Mammary epithelial cell (primary cell): ENCODE results near the gene TRPM1.

ENCODE experiments used
- EZH2 ChIP-seq: IDR thresholded peaks from 2 replicates; pipeline ENCODE4 v1.6.1; 2012; ENCODE audit warnings: low read length, inconsistent platforms, borderline replicate concordance
- TF ChIP-seq, protein P1 (sequence below), 2 donors: IDR thresholded peaks in 1 of 2; conservative IDR thresholded peaks in 1 of 2; 2 replicates each; pipeline ENCODE4 v1.5.1; 2011 to 2012; ENCODE audit warnings: inconsistent platforms in 2 of 2, low read length in 2 of 2, mild to moderate bottlenecking in 2 of 2, control low read depth in 1 of 2, low read depth in 1 of 2; ENCODE audit not compliant: insufficient read depth in 1 of 2; ENCODE audit errors: extremely low read depth in 1 of 2

DNA sequence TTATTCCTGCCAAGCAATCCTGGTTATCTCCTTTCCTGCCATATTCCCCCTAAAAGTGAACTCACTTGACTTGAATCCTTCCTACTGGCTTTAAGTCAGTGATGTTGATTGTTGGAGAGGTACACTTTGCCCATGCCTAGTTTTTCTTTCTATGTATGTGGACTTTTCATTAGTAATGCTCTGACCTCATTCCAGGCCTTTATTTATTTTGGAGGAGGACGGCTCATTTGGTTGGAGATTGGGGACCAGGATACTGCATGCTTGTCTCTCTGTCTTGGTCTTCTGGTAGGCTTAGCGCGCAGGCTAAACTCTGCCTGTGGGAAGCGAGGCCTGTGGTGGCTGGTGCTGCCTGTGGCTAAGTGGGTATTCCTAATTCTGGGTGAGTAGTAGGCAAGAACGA, 81.0 kb downstream of the TRPM1 start:
- TF ChIP-seq, protein P1, sequence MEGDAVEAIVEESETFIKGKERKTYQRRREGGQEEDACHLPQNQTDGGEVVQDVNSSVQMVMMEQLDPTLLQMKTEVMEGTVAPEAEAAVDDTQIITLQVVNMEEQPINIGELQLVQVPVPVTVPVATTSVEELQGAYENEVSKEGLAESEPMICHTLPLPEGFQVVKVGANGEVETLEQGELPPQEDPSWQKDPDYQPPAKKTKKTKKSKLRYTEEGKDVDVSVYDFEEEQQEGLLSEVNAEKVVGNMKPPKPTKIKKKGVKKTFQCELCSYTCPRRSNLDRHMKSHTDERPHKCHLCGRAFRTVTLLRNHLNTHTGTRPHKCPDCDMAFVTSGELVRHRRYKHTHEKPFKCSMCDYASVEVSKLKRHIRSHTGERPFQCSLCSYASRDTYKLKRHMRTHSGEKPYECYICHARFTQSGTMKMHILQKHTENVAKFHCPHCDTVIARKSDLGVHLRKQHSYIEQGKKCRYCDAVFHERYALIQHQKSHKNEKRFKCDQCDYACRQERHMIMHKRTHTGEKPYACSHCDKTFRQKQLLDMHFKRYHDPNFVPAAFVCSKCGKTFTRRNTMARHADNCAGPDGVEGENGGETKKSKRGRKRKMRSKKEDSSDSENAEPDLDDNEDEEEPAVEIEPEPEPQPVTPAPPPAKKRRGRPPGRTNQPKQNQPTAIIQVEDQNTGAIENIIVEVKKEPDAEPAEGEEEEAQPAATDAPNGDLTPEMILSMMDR (conservative IDR thresholded peaks at IDR 0.05 in 1 of 2, IDR thresholded peaks at IDR 0.05 in 1 of 2; ENCODE audit: extremely low read depth in 1 of 2, insufficient read depth in 1 of 2, low read depth in 1 of 2, low read length in 2 of 2) = no peak
- no peak for TF ChIP-seq EZH2
